IMR-90 (cell line): Measurements from ENCODE around the gene TMCC1. TPM values are rescaled to one million over a fixed set of nuclear protein-coding genes. Genes with fewer than 3 reads are reported as not detected.
A peak's percentile ranks its signal among the peaks of the same experiment; 100 is the strongest.

Experiments used
- ATAC-seq: fragments of 200-7000 bp; cut with Tn5 transposase; 2 replicates; pipeline ENCODE4 v1.9.1; 2020; ENCODE audit warnings: low read depth, mild to moderate bottlenecking, moderate library complexity
- BruUV-seq: library from RNA; stranded (reverse); fragments of 400-500 nt; replicated peaks from 2 replicates; lab custom pipeline; 2021; lab: Mats Ljungman, UMichigan
- CTCF ChIA-PET: fragments of 300-600 bp; formaldehyde crosslinking; extraction: SDS; loops from one replicate; lab custom pipeline; 2021; ENCODE audit warnings: antibody characterized with exemption; lab: Yijun Ruan, JAX
- POLR2A ChIA-PET: fragments of 300-600 bp; sonication (Branson Sonifier 250); formaldehyde crosslinking; loops from one replicate; lab custom pipeline; 2022; ENCODE audit warnings: antibody characterized with exemption; ENCODE audit not compliant: unreplicated experiment; lab: Charles Lee
- DNase-seq: peaks from one replicate; pipeline ENCODE4 v3.0.0; 2013
- H2AFZ ChIP-seq: replicated peaks from 2 replicates; pipeline ENCODE3; 2013; ENCODE audit warnings: low read length, mild to moderate bottlenecking; ENCODE audit not compliant: poor library complexity
- H2AK5ac ChIP-seq: 2 replicates; pipeline ENCODE4 v1.6.1; 2013; ENCODE audit warnings: low read depth, low read length, inconsistent platforms
- H2AK9ac ChIP-seq: replicated peaks from 2 replicates; pipeline ENCODE3; 2013; ENCODE audit warnings: mild to moderate bottlenecking, low read depth, low read length, moderate library complexity; ENCODE audit not compliant: poor library complexity
- H2BK120ac ChIP-seq: 2 replicates; pipeline ENCODE4 v1.6.1; 2013; ENCODE audit warnings: low read depth, low read length, inconsistent platforms
- H2BK15ac ChIP-seq: 3 replicates; pipeline ENCODE4 v1.6.1; 2013; ENCODE audit warnings: low read depth, low read length, inconsistent platforms
- H2BK20ac ChIP-seq: 2 replicates; pipeline ENCODE4 v1.6.1; 2013; ENCODE audit warnings: low read depth, mild to moderate bottlenecking, inconsistent platforms, low read length, moderate library complexity
- H2BK5ac ChIP-seq: 2 replicates; pipeline ENCODE4 v1.6.1; 2013; ENCODE audit warnings: mild to moderate bottlenecking, low read depth, low read length, inconsistent platforms; ENCODE audit not compliant: poor library complexity, severe bottlenecking
- H3K14ac ChIP-seq: replicated peaks from 2 replicates; pipeline ENCODE4 v1.6.1; 2013; ENCODE audit warnings: low read depth, low read length, inconsistent platforms
- H3K18ac ChIP-seq: 2 replicates; pipeline ENCODE4 v1.6.1; 2013; ENCODE audit warnings: low read depth, low read length, control low read depth
- H3K23ac ChIP-seq: 2 replicates; pipeline ENCODE4 v1.6.1; 2013; ENCODE audit warnings: low read depth, low read length, inconsistent platforms
- H3K27ac ChIP-seq: 2 replicates; pipeline ENCODE4 v1.5.1; 2013; ENCODE audit warnings: mild to moderate bottlenecking, control low read depth, low read length; ENCODE audit not compliant: insufficient read depth
- H3K27me3 ChIP-seq: 2 replicates; pipeline ENCODE4 v1.6.1; 2013; ENCODE audit warnings: low read length; ENCODE audit not compliant: control insufficient read depth, insufficient read depth
- H3K36me3 ChIP-seq: 2 replicates; pipeline ENCODE4 v1.6.1; 2013; ENCODE audit warnings: low read length, mixed read lengths; ENCODE audit not compliant: control insufficient read depth, insufficient read depth
- H3K4ac ChIP-seq: 2 replicates; pipeline ENCODE4 v1.6.1; 2013; ENCODE audit warnings: low read depth, low read length, inconsistent platforms
- H3K4me1 ChIP-seq: 2 replicates; pipeline ENCODE4 v1.6.1; 2013; ENCODE audit warnings: low read length, mixed read lengths; ENCODE audit not compliant: control insufficient read depth, insufficient read depth
- H3K4me2 ChIP-seq: 2 replicates; pipeline ENCODE4 v1.6.1; 2013; ENCODE audit warnings: low read depth, mild to moderate bottlenecking, control low read depth, low read length, moderate library complexity
- H3K4me3 ChIP-seq: 2 replicates; pipeline ENCODE4 v1.5.1; 2013; ENCODE audit warnings: low read depth, mild to moderate bottlenecking, control low read depth, low read length, moderate library complexity; ENCODE audit not compliant: insufficient read depth
- H3K56ac ChIP-seq: 2 replicates; pipeline ENCODE4 v1.6.1; 2013; ENCODE audit warnings: low read length, inconsistent platforms; ENCODE audit not compliant: insufficient read depth; ENCODE audit errors: extremely low read depth
- H3K79me1 ChIP-seq, 2 experiments: 2 replicates each; pipeline ENCODE4 v1.6.1; 2013; ENCODE audit warnings: low read length in 2 of 2, inconsistent platforms in 1 of 2, low read depth in 1 of 2
- H3K9ac ChIP-seq: 2 replicates; pipeline ENCODE4 v1.6.1; 2013; ENCODE audit warnings: low read depth, low read length, control low read depth
- H3K9me1 ChIP-seq: 2 replicates; pipeline ENCODE4 v1.6.1; 2013; ENCODE audit warnings: low read length, inconsistent platforms; ENCODE audit not compliant: insufficient read depth
- H3K9me3 ChIP-seq: 2 replicates; pipeline ENCODE4 v1.6.1; 2013; ENCODE audit warnings: low read length; ENCODE audit not compliant: control insufficient read depth, insufficient read depth
- H4K20me1 ChIP-seq: 2 replicates; pipeline ENCODE4 v1.6.1; 2013; ENCODE audit warnings: low read length, inconsistent platforms; ENCODE audit not compliant: insufficient read depth
- H4K5ac ChIP-seq: 2 replicates; pipeline ENCODE4 v1.6.1; 2013; ENCODE audit warnings: mild to moderate bottlenecking, low read depth, low read length, control low read depth
- H4K8ac ChIP-seq, 2 experiments: 2 replicates each; pipeline ENCODE4 v1.6.1; 2013; ENCODE audit warnings: low read depth in 2 of 2, low read length in 2 of 2, control low read depth in 1 of 2, inconsistent platforms in 1 of 2
- H4K91ac ChIP-seq: 2 replicates; pipeline ENCODE4 v1.6.1; 2013; ENCODE audit warnings: low read depth, low read length, inconsistent platforms; ENCODE audit not compliant: insufficient read depth
- BHLHE40 ChIP-seq: fragments of 150-350 bp; IDR thresholded peaks from 2 replicates; pipeline ENCODE4 v1.6.1; 2016; ENCODE audit warnings: mild to moderate bottlenecking, low read depth, low read length
- CEBPB ChIP-seq: IDR thresholded peaks from 2 replicates; pipeline ENCODE4 v1.6.1; 2012; ENCODE audit warnings: low read depth, low read length, improper control_type of control experiment
- CHD1 ChIP-seq: IDR thresholded peaks from 2 replicates; pipeline ENCODE4 v1.6.1; 2012; ENCODE audit warnings: low read depth, low read length, improper control_type of control experiment
- CTCF ChIP-seq: conservative IDR thresholded peaks from 2 replicates; pipeline ENCODE4 v1.5.1; 2012; ENCODE audit warnings: mild to moderate bottlenecking, low read depth, low read length, improper control_type of control experiment
- FOS ChIP-seq: fragments of 150-350 bp; IDR thresholded peaks from 2 replicates; pipeline ENCODE4 v1.6.1; 2016; ENCODE audit warnings: low read depth, low read length
- MAZ ChIP-seq: IDR thresholded peaks from 2 replicates; pipeline ENCODE4 v1.6.1; 2012; ENCODE audit warnings: low read depth, mild to moderate bottlenecking, low read length, improper control_type of control experiment, moderate library complexity, borderline replicate concordance
- MXI1 ChIP-seq: IDR thresholded peaks from 2 replicates; pipeline ENCODE4 v1.6.1; 2012; ENCODE audit warnings: low read depth, mild to moderate bottlenecking, low read length, moderate library complexity, borderline replicate concordance
- NFE2L2 ChIP-seq: fragments of 150-350 bp; IDR thresholded peaks from 2 replicates; pipeline ENCODE4 v1.6.1; 2016; ENCODE audit warnings: low read depth, mild to moderate bottlenecking, low read length
- RAD21 ChIP-seq: IDR thresholded peaks from 2 replicates; pipeline ENCODE4 v1.6.1; 2012; ENCODE audit warnings: low read length, improper control_type of control experiment
- RCOR1 ChIP-seq: IDR thresholded peaks from 2 replicates; pipeline ENCODE4 v1.6.1; 2012; ENCODE audit warnings: mild to moderate bottlenecking, low read length, improper control_type of control experiment; ENCODE audit not compliant: insufficient replicate concordance
- RFX5 ChIP-seq: IDR thresholded peaks from 2 replicates; pipeline ENCODE4 v1.8.0; 2012; ENCODE audit warnings: low read depth, mild to moderate bottlenecking, low read length, moderate library complexity
- SMC3 ChIP-seq: fragments of 150-350 bp; IDR thresholded peaks from 2 replicates; pipeline ENCODE4 v1.6.1; 2016; ENCODE audit warnings: low read depth, mild to moderate bottlenecking, antibody characterized with exemption, low read length, moderate library complexity
- USF2 ChIP-seq: fragments of 150-350 bp; IDR thresholded peaks from 2 replicates; pipeline ENCODE4 v1.6.1; 2017; ENCODE audit warnings: mild to moderate bottlenecking, antibody characterized with exemption, low read length, low read depth
- WGBS, 2 experiments: methylation state at CpG; one replicate each; pipeline versions ENCODE4 v1.1.5 to v1.1.7; 2013; ENCODE audit warnings: missing lambda C conversion rate in 2 of 2; ENCODE audit not compliant: insufficient read length in 1 of 2; ENCODE audit errors: extremely low coverage in 2 of 2; 5-methylcytosine and 5-hydroxymethylcytosine counted together
- dilution Hi-C: fragments of 300-500 bp; cut with HindIII; formaldehyde crosslinking; loops from one replicate; pipeline ENCODE4 v1.14.3; 2018; ENCODE audit warnings: low sequenced_read_pairs; ENCODE audit not compliant: unreplicated experiment
- in situ Hi-C: fragments of 300-500 bp; cut with MboI; formaldehyde crosslinking; loops from 3 replicates; pipeline ENCODE4 v1.14.3; 2019; ENCODE audit warnings: low sequenced_read_pairs, inconsistent platforms, mixed read lengths
- intact Hi-C: fragments of 100-400 bp; cut with micrococcal nuclease; formaldehyde crosslinking; loops from 2 replicates; pipeline ENCODE4 v1.10.0; 2022
- polyA plus RNA-seq, 3 experiments: library from polyadenylated mRNA; depleted of rRNA; stranded (reverse); fragments of >200 nt; gene quantifications; 2 replicates each; pipeline ENCODE4 v1.2.3, GENCODE V29; 2012; ENCODE audit warnings: low replicate concordance in 1 of 3
- total RNA-seq: library from RNA; depleted of rRNA; stranded (reverse); fragments of >200 nt; gene quantifications from 2 replicates; pipeline ENCODE4 v1.2.3, GENCODE V29; 2012

Gene TMCC1
- total and polyA plus RNA-seq, 2 of the 4 experiments (the other 2 are of a cell fraction): 5.0 to 7.3 TPM

DNA sequence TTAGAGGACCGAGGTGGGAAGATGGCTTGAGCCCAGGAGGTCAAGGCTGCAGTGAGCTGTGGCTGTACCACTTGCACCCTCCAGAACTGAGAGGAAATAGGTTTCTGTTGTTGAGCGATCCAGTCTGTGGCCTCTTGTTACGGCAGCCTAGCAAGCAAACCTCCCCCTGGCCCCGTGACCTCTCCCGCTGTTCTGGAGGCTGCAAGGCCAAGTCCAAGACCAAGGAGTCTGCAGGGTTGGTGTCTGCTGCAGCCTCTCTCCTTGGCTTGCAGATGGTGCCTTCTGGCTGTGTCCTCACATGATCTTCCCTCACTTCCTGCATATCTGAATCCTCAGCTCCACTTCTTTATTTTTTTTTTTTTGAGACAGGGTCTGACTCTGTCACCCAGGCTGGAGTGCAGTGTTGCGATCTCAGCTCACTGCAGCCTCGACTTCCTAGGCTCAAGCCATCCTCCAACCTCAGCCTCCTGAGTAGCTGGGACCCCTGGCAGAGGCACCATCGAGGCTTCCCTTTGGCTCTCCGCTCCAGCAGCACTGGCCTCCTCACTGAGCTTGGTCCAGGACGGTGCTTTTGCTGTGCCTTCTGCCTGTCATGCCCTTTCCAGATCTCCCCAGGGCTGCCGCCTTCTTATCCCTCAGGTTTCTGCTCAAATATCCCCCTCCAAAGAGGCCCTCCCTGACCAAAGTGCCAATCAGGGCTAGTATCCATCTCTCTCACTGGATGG is 269.0 kb downstream of the TMCC1 start (continued):
- TF ChIP-seq RCOR1 (no peak), CEBPB (no peak)

- H3K56ac ChIP-seq: no peak overlapping the region
- intact Hi-C loops (loop anchor here (10.0 kb wide), 1 partner anchor 381 kb away; no protein-coding TSS in a partner anchor), dilution Hi-C loops (no loop called here), in situ Hi-C loops (loop anchor here (25.0 kb wide), 1 partner anchor 236 kb away; no protein-coding TSS in a partner anchor)
- POLR2A ChIA-PET: no interaction called here
- no peak overlapping the region for H2AFZ ChIP-seq
- H3K4me2 ChIP-seq: no peak overlapping the region
- CTCF ChIA-PET: interaction anchor here (1.1 kb wide), 1 partner anchor 206 kb away, joined by 3 read pairs; no protein-coding TSS in a partner anchor
- H3K4me1 ChIP-seq: peaks cover 20% of the 10 kb centered on the region
- H4K8ac ChIP-seq: no peak overlapping the region
- no peak overlapping the region for H3K4ac ChIP-seq
- H3K14ac ChIP-seq: no peak overlapping the region
- H3K9me3 ChIP-seq: no peaks in the 10 kb centered on the region
- no peak overlapping the region for H3K23ac ChIP-seq
- no peak overlapping the region for H3K9ac ChIP-seq
- H3K79me1 ChIP-seq: peaks cover 0 to 8% of the 10 kb centered on the region in 2 experiments; a peak in 1 of 4 replicates
- no peaks in the 10 kb centered on the region for H4K20me1 ChIP-seq
- ATAC-seq (no peak), DNase-seq (no peak)
- no peak overlapping the region for H4K5ac ChIP-seq
- H2AK5ac ChIP-seq: no peak overlapping the region; the same call in 1 of the 2 replicates
- H2BK5ac ChIP-seq: no peak overlapping the region
- H2BK20ac ChIP-seq: no peak overlapping the region
- H3K27me3 ChIP-seq: no peaks in the 10 kb centered on the region
- H2BK120ac ChIP-seq: peak overlapping the region; percentile 10; the same call in 1 of the 2 replicates
- no peak overlapping the region for H2BK15ac ChIP-seq
- no peak overlapping the region for H2AK9ac ChIP-seq
- WGBS, 2 experiments: 87% methylated on average over 3 of the region's 17 CpGs; no CpG with 5 or more reads in 1 of the 2 experiments
- H3K36me3 ChIP-seq: no peaks in the 10 kb centered on the region
- no peak overlapping the region for H4K91ac ChIP-seq
- H3K9me1 ChIP-seq: peaks cover 11% of the 10 kb centered on the region
- no peak overlapping the region for H3K18ac ChIP-seq
- H3K27ac ChIP-seq: no peak overlapping the region
- no TSS peak for BruUV-seq
- H3K4me3 ChIP-seq: no peak overlapping the region
- TF ChIP-seq BHLHE40 (no peak), USF2 (no peak), MAZ (no peak), SMC3 (no peak), FOS (no peak), CHD1 (no peak), NFE2L2 (no peak), RAD21 (no peak), CTCF (no peak), RFX5 (no peak), MXI1 (no peak)
Measured at GRCh38 chr3:129623447-129624118, 269.9 kb downstream of the TMCC1 start.
